HG03469 (cell line): ENCODE results near the gene MIEN1.
"Not testable (repeated sequence)": the region's sequence is repeated elsewhere in the genome, so short reads cannot be mapped to it uniquely, and the experiment has no call there.

ENCODE experiments used
- ATAC-seq: cut with Tn5 transposase; IDR thresholded peaks from one replicate; pipeline ENCODE4 v1.9.1; 2021; ENCODE audit warnings: mild to moderate bottlenecking, moderate library complexity, moderate number of reproducible peaks; ENCODE audit not compliant: unreplicated experiment

The MIEN1 gene

GRCh38 chr17:39719563-39720355 lies 10.6 kb downstream of the MIEN1 start:
- no peak for ATAC-seq

- no peak for ATAC-seq
Observed at GRCh38 chr17:39717660-39718059, 12.7 kb downstream of the MIEN1 start.

- ATAC-seq = no peak
Observed at GRCh38 chr17:39716879-39717536, 13.3 kb downstream of the MIEN1 start.

- ATAC-seq = no peak
Observed at GRCh38 chr17:39716073-39716818, 14.1 kb downstream of the MIEN1 start.

- no peak for ATAC-seq
Observed at GRCh38 chr17:39715375-39716072, 14.8 kb downstream of the MIEN1 start.

GRCh38 chr17:39714234-39714633 lies 16.1 kb downstream of the MIEN1 start:
- no peak for ATAC-seq

- ATAC-seq = no peak
Observed at GRCh38 chr17:39711851-39712250, 18.5 kb downstream of the MIEN1 start.

GRCh38 chr17:39711071-39711470 lies 19.3 kb downstream of the MIEN1 start:
- not testable (repeated sequence) for ATAC-seq

- ATAC-seq = no peak
Observed at GRCh38 chr17:39709998-39710964, 20.1 kb downstream of the MIEN1 start.

GRCh38 chr17:39709319-39709997 lies 20.9 kb downstream of the MIEN1 start:
- no peak for ATAC-seq

GRCh38 chr17:39706921-39707337 lies 23.4 kb downstream of the MIEN1 start:
- ATAC-seq = no peak

- no peak for ATAC-seq
Observed at GRCh38 chr17:39706383-39706782, 23.9 kb downstream of the MIEN1 start.

GRCh38 chr17:39705786-39706348 lies 24.5 kb downstream of the MIEN1 start:
- ATAC-seq = no peak

GRCh38 chr17:39704821-39705551 lies 25.3 kb downstream of the MIEN1 start:
- ATAC-seq = no peak

GRCh38 chr17:39703913-39704312 lies 26.4 kb downstream of the MIEN1 start:
- no peak for ATAC-seq

- ATAC-seq = no peak
Observed at GRCh38 chr17:39702901-39703893, 27.1 kb downstream of the MIEN1 start.

- ATAC-seq = no peak
Observed at GRCh38 chr17:39701784-39702422, 28.4 kb downstream of the MIEN1 start.
